Endothelial cell of umbilical vein (primary cell): ENCODE data around the gene UNC5C. TPM values are rescaled to one million over a fixed set of nuclear protein-coding genes. Genes with fewer than 3 reads are reported as not detected.

ENCODE experiments used
- BruUV-seq: library from RNA; stranded (reverse); fragments of 400-500 nt; replicated peaks from 2 replicates; lab custom pipeline; 2021; lab: Mats Ljungman, UMichigan
- CTCF ChIA-PET: fragments of 300-600, 350-600 bp; sonication (Branson Sonifier 250); formaldehyde crosslinking; loops from one replicate; lab custom pipeline; 2021; ENCODE audit warnings: antibody characterized with exemption, inconsistent platforms; lab: Charles Lee
- POLR2A ChIA-PET: fragments of 300-600, 350-600 bp; sonication (Branson Sonifier 250); formaldehyde crosslinking; loops from one replicate; lab custom pipeline; 2021; ENCODE audit warnings: antibody characterized with exemption, inconsistent platforms; lab: Charles Lee
- DNase-seq: peaks from one replicate; pipeline ENCODE4 v3.0.0-alpha.2; 2011; ENCODE audit warnings: low read depth, low spot score
- FAIRE-seq: peaks from 2 replicates; lab custom pipeline; 2011; peaks lifted over from hg19 to GRCh38; lab: Jason Lieb, UNC
- H2AFZ ChIP-seq: 2 replicates; pipeline ENCODE4 v1.6.0; 2012; ENCODE audit warnings: low read depth, low read length, control low read depth, inconsistent platforms
- H3K27ac ChIP-seq: 2 replicates; pipeline ENCODE4 v1.5.1; 2011; ENCODE audit warnings: low read depth, mild to moderate bottlenecking, control low read depth, low read length, moderate library complexity; ENCODE audit not compliant: insufficient read depth
- H3K27me3 ChIP-seq, 2 experiments: 2 replicates each; pipeline versions ENCODE4 v1.6.0 to v1.6.1; 2011; ENCODE audit warnings: low read length in 2 of 2, mixed read lengths in 1 of 2; ENCODE audit not compliant: control insufficient read depth in 2 of 2, insufficient read depth in 2 of 2
- H3K36me3 ChIP-seq, 2 experiments: 2 replicates in 1 of 2; 3 replicates in 1 of 2; pipeline ENCODE4 v1.5.1; 2011; ENCODE audit warnings: low read length in 2 of 2, mild to moderate bottlenecking in 1 of 2, moderate library complexity in 1 of 2; ENCODE audit not compliant: control insufficient read depth in 2 of 2, insufficient read depth in 2 of 2; ENCODE audit errors: extremely low read depth in 1 of 2
- H3K4me1 ChIP-seq: 3 replicates; pipeline ENCODE4 v1.5.1; 2011; ENCODE audit warnings: mild to moderate bottlenecking, low read length; ENCODE audit not compliant: control insufficient read depth, insufficient read depth; ENCODE audit errors: extremely low read depth
- H3K4me2 ChIP-seq: 2 replicates; pipeline ENCODE4 v1.6.1; 2011; ENCODE audit warnings: low read length, control low read depth, mixed read lengths; ENCODE audit not compliant: insufficient read depth
- H3K4me3 ChIP-seq, 3 experiments: fragments of 200-600 bp in 1 of 3; sonication (generic), shearing (Covaris generic) in 1 of 3; replicated peaks in 1 of 3; 2 replicates each; pipeline ENCODE4 v1.5.1; 2011 to 2016; ENCODE audit warnings: control low read depth in 3 of 3, low read length in 3 of 3, mild to moderate bottlenecking in 2 of 3, inconsistent platforms in 1 of 3, low read depth in 1 of 3, moderate library complexity in 1 of 3; ENCODE audit not compliant: insufficient read depth in 1 of 3
- H3K79me2 ChIP-seq: 2 replicates; pipeline ENCODE4 v1.6.0; 2012; ENCODE audit warnings: low read length, inconsistent platforms; ENCODE audit not compliant: control insufficient read depth, insufficient read depth
- H3K9ac ChIP-seq: replicated peaks from 2 replicates; pipeline ENCODE3; 2011; ENCODE audit warnings: low read length, control low read depth; ENCODE audit not compliant: insufficient read depth; ENCODE audit errors: extremely low read depth
- H3K9me1 ChIP-seq: replicated peaks from 3 replicates; pipeline ENCODE4 v1.6.0; 2011; ENCODE audit warnings: mild to moderate bottlenecking, low read length; ENCODE audit not compliant: control insufficient read depth, insufficient read depth; ENCODE audit errors: extremely low read depth
- H3K9me3 ChIP-seq: replicated peaks from 2 replicates; pipeline ENCODE4 v1.5.1; 2012; ENCODE audit warnings: low read length, inconsistent platforms; ENCODE audit not compliant: control insufficient read depth, insufficient read depth
- H4K20me1 ChIP-seq: replicated peaks from 2 replicates; pipeline ENCODE3; 2011; ENCODE audit warnings: mild to moderate bottlenecking, low read length; ENCODE audit not compliant: control insufficient read depth, insufficient read depth; ENCODE audit errors: extremely low read depth
- EZH2 ChIP-seq: IDR thresholded peaks from 2 replicates; pipeline ENCODE4 v1.6.1; 2012; ENCODE audit warnings: borderline replicate concordance, low read depth, mild to moderate bottlenecking, moderate library complexity, low read length, inconsistent platforms; ENCODE audit not compliant: severe bottlenecking
- FOS ChIP-seq: IDR thresholded peaks from 2 replicates; pipeline ENCODE4 v1.6.1; 2011; ENCODE audit warnings: mild to moderate bottlenecking, low read length, moderate library complexity, borderline replicate concordance; ENCODE audit not compliant: insufficient read depth
- GATA2 ChIP-seq: IDR thresholded peaks from 2 replicates; pipeline ENCODE4 v1.7.0; 2011; ENCODE audit warnings: low read depth, mild to moderate bottlenecking, moderate library complexity, mixed read lengths, low read length; ENCODE audit not compliant: insufficient read length, insufficient read depth
- JUN ChIP-seq: IDR thresholded peaks from 2 replicates; pipeline ENCODE4 v1.6.1; 2011; ENCODE audit warnings: borderline replicate concordance, low read depth; ENCODE audit not compliant: insufficient read length, insufficient read depth
- MAX ChIP-seq: IDR thresholded peaks from 2 replicates; pipeline ENCODE4 v1.6.1; 2011; ENCODE audit not compliant: insufficient read depth, insufficient read length
- MYC ChIP-seq: IDR thresholded peaks from one replicate; pipeline ENCODE4 v1.6.1; 2011; ENCODE audit warnings: mild to moderate bottlenecking, low read depth, low read length
- POLR2A ChIP-seq: IDR thresholded peaks from 2 replicates; pipeline ENCODE4 v1.6.1; 2012; ENCODE audit warnings: low read depth, mild to moderate bottlenecking, control low read depth, low read length
- POLR2AphosphoS5 ChIP-seq: IDR thresholded peaks from 2 replicates; pipeline ENCODE4 v1.6.1; 2012; ENCODE audit warnings: low read depth, mild to moderate bottlenecking, control low read depth, low read length, moderate library complexity; ENCODE audit not compliant: insufficient read depth
- dilution Hi-C: fragments of 300-500 bp; cut with MboI; formaldehyde crosslinking; loops from one replicate; pipeline ENCODE4 v1.15.0; 2019; ENCODE audit warnings: low sequenced_read_pairs; ENCODE audit not compliant: extremely low pct_ligation_motif_present
- intact Hi-C: fragments of 100-400 bp; cut with micrococcal nuclease; formaldehyde crosslinking; loops from one replicate; pipeline ENCODE4 v1.10.0; 2022
- polyA plus RNA-seq, 4 experiments: library from polyadenylated mRNA; depleted of rRNA in 3 of 4; stranded (reverse) in 3 of 4; unstranded in 1 of 4; fragments of >200 nt; gene quantifications; 2 replicates each; pipeline versions ENCODE4 v1.2.1 to v1.2.3, GENCODE V29; 2011 to 2012; ENCODE audit warnings: missing spikeins in 1 of 4
- total RNA-seq: library from RNA; stranded (reverse); gene quantifications from 2 replicates; pipeline ENCODE4 v1.2.3, GENCODE V29; 2021
- TF ChIP-seq, protein P1 (sequence below), 2 donors: IDR thresholded peaks; 1 replicate in 1 of 2; 2 replicates in 1 of 2; pipeline ENCODE4 v1.5.1; 2011; ENCODE audit warnings: low read length in 2 of 2, mild to moderate bottlenecking in 2 of 2, moderate library complexity in 2 of 2, control low read depth in 1 of 2, inconsistent platforms in 1 of 2, low read depth in 1 of 2; ENCODE audit not compliant: insufficient read depth in 1 of 2; ENCODE audit errors: extremely low read depth in 1 of 2

The UNC5C gene
- total and polyA plus RNA-seq, 2 donors (not counting 3 experiments of a cell fraction or from before 2014, with no cell fraction given) = 0.44 to 0.53 TPM

DNA sequence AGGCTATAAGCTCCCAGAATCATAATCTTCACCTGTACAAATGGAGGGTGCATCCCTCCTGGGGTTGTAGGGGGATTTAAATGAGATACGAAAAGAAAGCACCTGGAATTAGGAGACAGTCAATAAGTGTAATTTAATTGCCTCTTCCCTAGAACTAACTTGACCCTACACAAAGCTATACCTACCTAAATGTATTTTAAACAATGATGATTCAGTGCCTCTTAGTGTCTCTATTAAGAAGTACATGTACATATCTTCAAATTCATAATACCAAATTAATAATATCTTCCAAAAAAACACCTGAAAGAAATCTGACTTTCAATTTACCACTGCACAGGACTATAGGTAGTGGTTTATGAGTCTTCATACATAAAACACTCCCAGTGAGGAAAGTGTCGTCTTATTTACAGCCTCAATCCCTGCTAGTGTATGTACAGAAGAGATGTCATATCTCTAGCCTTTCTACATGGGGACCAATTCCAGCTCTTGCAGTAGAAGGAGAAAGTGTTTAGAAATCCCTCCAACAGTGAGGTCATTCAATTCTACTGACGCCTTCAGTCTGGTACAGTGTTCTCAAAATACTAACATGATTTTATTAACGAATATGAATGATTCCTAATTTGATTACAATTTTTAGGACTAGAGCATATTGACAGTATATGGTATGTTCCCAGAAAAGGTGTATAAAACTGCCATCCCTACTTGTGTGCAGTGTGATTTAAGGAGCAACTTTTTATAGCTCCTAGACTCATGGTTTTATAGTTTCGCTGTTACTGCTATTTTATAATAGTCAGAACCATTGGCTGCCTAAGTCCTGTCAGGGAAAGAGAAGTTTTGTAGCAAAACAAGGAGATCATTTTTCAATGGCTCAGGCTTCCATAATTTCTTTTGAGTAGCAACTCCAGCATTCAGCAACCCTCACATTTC, 282.7 kb downstream of the UNC5C start:
- no peak overlapping the region for H3K4me3 ChIP-seq
- peak overlapping the region; percentile 35 for H2AFZ ChIP-seq
- H3K27ac ChIP-seq = peak overlapping the region; percentile 55

More for the DNA sequence above, 282.7 kb downstream of the UNC5C start:
- POLR2A ChIA-PET = no interaction called here
- H4K20me1 ChIP-seq = no peaks in the 10 kb centered on the region
- no peak overlapping the region for H3K9ac ChIP-seq
- no peak for DNase-seq
- CTCF ChIA-PET = interaction anchor here (1.0 to 1.6 kb wide), 4 partner anchors 23 to 244 kb away, joined by 3 to 8 read pairs (median 5); no protein-coding TSS in a partner anchor
- BruUV-seq = no TSS peak
- peaks cover 25% of the 10 kb centered on the region for H3K4me1 ChIP-seq
- no peak for FAIRE-seq
- H3K36me3 ChIP-seq = no peaks in the 10 kb centered on the region
- H3K9me1 ChIP-seq = no peaks in the 10 kb centered on the region
- dilution Hi-C loops = no loop called here
- intact Hi-C loops = loop anchor here (5.0 kb wide), 1 partner anchor 96 kb away; no protein-coding TSS in a partner anchor
- no peak for TF ChIP-seq MAX
- no peak for TF ChIP-seq GATA2
- TF ChIP-seq EZH2 = no peak
- TF ChIP-seq, protein P1, sequence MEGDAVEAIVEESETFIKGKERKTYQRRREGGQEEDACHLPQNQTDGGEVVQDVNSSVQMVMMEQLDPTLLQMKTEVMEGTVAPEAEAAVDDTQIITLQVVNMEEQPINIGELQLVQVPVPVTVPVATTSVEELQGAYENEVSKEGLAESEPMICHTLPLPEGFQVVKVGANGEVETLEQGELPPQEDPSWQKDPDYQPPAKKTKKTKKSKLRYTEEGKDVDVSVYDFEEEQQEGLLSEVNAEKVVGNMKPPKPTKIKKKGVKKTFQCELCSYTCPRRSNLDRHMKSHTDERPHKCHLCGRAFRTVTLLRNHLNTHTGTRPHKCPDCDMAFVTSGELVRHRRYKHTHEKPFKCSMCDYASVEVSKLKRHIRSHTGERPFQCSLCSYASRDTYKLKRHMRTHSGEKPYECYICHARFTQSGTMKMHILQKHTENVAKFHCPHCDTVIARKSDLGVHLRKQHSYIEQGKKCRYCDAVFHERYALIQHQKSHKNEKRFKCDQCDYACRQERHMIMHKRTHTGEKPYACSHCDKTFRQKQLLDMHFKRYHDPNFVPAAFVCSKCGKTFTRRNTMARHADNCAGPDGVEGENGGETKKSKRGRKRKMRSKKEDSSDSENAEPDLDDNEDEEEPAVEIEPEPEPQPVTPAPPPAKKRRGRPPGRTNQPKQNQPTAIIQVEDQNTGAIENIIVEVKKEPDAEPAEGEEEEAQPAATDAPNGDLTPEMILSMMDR (IDR thresholded peaks at IDR 0.05; ENCODE audit: extremely low read depth in 1 of 2, insufficient read depth in 1 of 2, low read depth in 1 of 2, low read length in 2 of 2) = no peak
- no peak for TF ChIP-seq FOS
- TF ChIP-seq JUN = no peak
- TF ChIP-seq MYC = no peak
- TF ChIP-seq POLR2AphosphoS5 = no peak
- TF ChIP-seq POLR2A = no peak
- no peaks in the 10 kb centered on the region for H3K27me3 ChIP-seq
- no peak overlapping the region for H3K4me2 ChIP-seq
- H3K79me2 ChIP-seq = no peaks in the 10 kb centered on the region
- no peaks in the 10 kb centered on the region for H3K9me3 ChIP-seq
